Gastrocnemius medialis (tissue), 4 donors: ENCODE data around the gene PAK4.

ENCODE experiments used
- CTCF ChIP-seq, 5 experiments: fragments of 450-650 bp in 3 of 5; fragments of 200-600 bp in 2 of 5; sonication (generic) in 2 of 5; IDR thresholded peaks in 4 of 5; conservative IDR thresholded peaks in 1 of 5; 1 replicate in 4 of 5; 2 replicates in 1 of 5; pipeline ENCODE4 v1.5.1; 2016 to 2019; ENCODE audit warnings: antibody characterized with exemption in 5 of 5, mild to moderate bottlenecking in 3 of 5, moderate library complexity in 3 of 5
- POLR2A ChIP-seq, 2 donors: fragments of 450-650 bp; IDR thresholded peaks; one replicate each; pipeline ENCODE4 v1.6.1; 2017; ENCODE audit warnings: antibody characterized with exemption in 2 of 2, mild to moderate bottlenecking in 2 of 2, moderate library complexity in 2 of 2

- TF ChIP-seq CTCF (IDR thresholded peaks at IDR 0.05 in 4 of 5, conservative IDR thresholded peaks at IDR 0.05 in 1 of 5) (no peak), POLR2A (IDR thresholded peaks at IDR 0.05) (no peak)
These were observed 42.1 kb downstream of the PAK4 start for GRCh38 chr19:39167461-39168257.
